HG02840 (cell line): ENCODE results near the gene ST6GALNAC6.
"Not testable (repeated sequence)": the region's sequence is repeated elsewhere in the genome, so short reads cannot be mapped to it uniquely, and the experiment has no call there.

ENCODE experiments used
- ATAC-seq: cut with Tn5 transposase; IDR thresholded peaks from one replicate; pipeline ENCODE4 v1.9.1; 2021; ENCODE audit warnings: mild to moderate bottlenecking, moderate library complexity, moderate number of reproducible peaks; ENCODE audit not compliant: unreplicated experiment, low FRiP score

ST6GALNAC6 gene

DNA sequence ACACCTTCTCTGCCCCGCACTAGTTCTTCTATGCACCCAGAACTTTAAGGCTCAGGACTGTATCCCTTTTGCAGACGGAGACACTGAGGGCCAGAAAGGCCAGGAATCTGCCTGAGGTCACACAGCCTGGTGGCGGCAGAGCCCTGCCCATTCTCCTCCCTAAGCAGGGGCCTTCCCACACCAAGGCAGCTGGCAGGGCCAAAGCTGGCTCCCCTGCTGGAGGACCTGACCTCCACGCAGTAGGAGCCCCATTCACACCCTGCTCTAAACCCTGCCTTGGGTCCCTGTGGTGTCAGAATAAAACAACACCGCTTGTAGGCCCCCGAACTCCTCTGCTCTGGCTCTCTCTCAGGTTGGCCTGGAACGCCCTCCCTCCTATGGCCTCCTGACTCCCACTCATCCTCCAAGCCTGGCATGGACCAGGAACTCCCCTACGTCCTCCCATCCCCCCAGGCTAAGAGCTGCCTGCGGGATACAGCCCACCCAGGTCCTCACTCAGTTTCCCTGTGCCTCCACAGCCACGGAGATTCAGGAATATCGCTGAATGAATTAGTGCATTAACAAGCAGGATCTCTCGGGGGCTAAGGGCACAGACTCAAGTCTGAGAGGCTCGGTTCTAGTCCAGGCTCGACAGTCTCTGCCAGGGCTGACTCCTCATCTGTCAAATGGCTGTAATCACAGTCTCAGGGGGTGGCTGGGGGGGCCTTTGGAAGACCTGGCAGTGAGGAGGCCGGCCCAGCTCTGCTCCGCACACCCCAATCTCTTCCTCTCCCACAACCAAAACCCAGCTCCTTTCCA is 2.8 kb downstream of the ST6GALNAC6 start:
- no peak for ATAC-seq

GRCh38 chr9:127895811-127896210 is 3.6 kb downstream of the ST6GALNAC6 start:
- ATAC-seq = no peak

- ATAC-seq = no peak
Measured at GRCh38 chr9:127893392-127893791, 6.0 kb downstream of the ST6GALNAC6 start.

DNA sequence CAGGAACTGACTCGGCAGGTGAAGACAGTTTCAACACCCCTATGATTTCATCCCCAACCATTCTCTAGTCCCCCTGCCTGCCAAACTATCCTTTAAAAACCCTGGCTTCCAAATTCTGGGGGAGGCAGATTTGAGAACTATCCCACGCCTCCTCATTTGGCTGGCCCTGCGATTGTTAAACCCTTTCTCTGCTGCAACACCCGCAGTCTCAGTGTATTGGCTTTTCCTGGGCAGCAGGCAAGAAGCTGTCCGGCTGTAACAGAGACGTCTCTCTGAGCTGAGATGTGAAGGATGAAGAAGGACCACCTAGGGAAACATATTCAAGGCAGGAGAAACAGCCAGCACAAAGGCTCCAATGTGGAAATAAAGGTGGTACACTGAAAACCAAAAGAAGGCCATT is 6.6 kb downstream of the ST6GALNAC6 start:
- ATAC-seq = no peak

GRCh38 chr9:127890053-127890452 is 9.3 kb downstream of the ST6GALNAC6 start:
- ATAC-seq = no peak

DNA sequence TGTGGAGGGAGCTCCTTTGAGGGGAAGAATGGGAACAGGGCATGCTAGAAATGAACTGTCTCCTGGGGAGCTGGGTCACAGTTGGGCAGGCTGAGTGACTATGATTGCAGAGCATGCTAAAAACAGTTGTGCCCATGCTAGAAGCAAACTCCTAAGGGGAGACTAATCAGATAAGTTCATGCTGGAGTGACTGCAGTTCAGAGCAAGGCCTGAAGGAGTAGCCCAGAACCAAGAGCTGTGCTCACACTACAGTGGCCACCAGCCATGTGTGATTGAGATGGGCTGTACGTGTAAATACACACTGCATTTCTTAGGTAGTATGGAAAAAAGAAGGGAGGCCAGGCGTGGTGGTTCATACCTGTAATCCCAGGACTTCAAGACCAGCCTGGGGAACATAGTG is 11.6 kb downstream of the ST6GALNAC6 start:
- ATAC-seq = no peak

GRCh38 chr9:127886401-127886972 is 12.9 kb downstream of the ST6GALNAC6 start:
- no peak for ATAC-seq

DNA sequence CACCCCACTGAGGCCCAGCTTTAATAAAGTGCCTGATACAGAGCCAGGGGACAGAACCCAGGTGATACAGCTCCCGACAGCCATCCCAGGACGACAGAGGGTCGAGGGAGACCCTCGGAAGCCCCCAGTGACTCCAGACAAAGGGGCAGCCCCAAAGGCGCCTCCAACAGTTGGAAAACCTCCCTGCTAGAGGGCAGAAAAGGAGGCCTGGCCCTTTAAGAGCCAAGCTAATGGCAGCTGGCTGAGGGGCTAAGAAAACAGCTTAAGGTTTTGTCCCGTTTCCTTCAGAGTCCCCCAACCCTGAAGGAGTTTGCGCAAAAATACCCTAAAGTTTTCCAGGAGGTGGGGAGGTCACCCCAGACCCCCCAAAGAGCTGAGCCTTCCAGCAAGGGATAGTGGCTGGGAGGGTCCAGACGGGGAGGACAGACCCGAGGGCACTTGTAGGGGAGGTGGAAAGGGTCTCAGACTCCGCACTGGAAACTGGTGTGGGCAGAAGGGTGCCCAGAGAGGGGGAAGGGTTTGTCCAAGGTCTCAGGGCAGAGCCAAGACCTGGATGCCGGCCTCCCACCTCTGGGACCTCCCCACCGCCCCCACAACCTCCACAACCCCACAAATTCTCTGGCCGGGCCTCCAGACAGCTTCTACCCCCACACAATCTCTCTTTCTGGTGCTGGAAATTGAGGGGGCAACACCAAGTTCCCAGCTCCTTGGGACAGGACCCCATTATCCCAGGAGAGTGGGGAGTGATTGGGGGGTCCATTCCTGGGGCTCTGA is 13.7 kb downstream of the ST6GALNAC6 start:
- no peak for ATAC-seq

DNA sequence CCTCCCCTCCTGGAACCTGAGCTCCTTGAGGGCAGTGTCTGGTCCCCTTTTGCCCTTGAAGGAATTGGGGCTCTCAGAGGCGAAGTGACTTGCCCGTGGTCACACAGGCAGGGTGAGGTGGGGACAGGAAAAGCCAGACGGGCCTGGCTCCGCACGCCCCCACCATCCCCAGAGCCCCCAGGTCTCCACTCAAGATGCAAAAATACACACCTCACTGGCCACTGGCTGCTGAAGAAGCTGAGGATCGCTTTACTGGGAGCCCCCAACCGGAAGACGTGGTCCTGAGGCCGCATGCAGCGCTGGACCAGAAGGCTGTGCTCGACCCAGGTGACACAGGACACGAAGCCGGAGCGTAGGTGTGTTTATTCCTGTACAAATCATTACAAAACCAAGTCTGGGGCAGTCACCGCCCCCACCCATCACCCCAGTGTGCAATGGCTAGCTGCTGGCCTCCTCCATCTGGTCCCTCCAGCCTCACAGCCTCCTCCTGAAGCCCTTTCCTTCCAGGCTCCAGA is 14.4 kb downstream of the ST6GALNAC6 start:
- no peak for ATAC-seq

GRCh38 chr9:127884427-127884911 is 14.9 kb downstream of the ST6GALNAC6 start:
- no peak for ATAC-seq

GRCh38 chr9:127883959-127884358 is 15.4 kb downstream of the ST6GALNAC6 start:
- ATAC-seq = no peak

DNA sequence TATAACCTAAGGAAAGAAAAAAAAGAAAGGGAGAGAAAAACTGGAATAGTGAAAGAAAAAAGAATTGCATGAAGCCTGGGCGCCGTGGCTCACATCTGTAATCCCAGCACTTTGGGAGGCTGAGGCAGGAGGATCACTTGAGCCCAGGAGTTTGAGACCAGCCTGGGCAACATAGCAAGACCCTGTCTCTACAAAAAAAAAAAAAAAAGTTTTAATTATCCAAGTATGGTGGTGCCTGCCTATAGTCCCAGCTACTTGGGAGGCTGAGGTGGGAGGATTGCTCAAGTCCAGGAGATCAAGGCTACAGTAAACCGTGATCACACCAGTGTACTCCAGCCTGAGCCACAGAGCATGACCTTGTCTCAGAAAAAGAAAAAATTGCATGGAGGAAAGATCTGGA is 17.7 kb downstream of the ST6GALNAC6 start:
- ATAC-seq = not testable (repeated sequence)

- ATAC-seq = no peak
Measured at GRCh38 chr9:127880143-127880542, 19.3 kb downstream of the ST6GALNAC6 start.

DNA sequence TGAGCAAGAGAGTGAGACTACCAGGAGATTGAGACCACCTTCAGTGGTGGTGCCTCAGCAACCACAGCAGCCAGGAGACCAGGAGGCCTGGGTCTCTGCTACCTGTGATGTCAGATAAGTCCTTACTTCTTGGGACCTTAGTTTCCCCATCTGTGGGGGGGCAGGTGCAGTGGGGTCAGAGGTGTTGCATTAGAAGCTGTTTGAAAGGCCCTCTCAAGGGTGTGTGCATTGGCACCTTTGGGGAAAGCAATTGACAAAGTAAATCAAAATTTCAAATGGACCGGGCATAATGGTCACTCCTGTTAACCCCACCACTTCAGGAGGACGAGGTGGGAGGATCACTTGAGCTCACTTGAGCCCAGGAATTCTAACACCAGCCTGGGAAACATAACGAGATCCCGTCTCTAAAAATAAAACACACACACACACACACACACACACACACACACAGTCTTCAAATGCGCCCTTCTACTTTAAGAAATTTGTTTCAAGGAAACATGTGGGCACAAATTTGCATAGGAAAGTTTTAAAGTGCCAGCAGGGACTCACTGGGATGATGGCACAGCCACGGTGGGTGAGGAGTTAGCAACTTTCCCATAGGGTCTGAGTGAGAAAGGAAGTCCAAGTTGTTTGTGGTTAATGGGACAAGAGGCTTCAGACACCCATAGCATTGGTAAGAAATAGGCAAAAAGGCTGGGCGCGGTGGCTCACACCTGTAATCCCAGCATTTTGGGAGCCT is 20.6 kb downstream of the ST6GALNAC6 start:
- ATAC-seq = no peak

GRCh38 chr9:127878001-127878651 is 21.3 kb downstream of the ST6GALNAC6 start:
- no peak for ATAC-seq

DNA sequence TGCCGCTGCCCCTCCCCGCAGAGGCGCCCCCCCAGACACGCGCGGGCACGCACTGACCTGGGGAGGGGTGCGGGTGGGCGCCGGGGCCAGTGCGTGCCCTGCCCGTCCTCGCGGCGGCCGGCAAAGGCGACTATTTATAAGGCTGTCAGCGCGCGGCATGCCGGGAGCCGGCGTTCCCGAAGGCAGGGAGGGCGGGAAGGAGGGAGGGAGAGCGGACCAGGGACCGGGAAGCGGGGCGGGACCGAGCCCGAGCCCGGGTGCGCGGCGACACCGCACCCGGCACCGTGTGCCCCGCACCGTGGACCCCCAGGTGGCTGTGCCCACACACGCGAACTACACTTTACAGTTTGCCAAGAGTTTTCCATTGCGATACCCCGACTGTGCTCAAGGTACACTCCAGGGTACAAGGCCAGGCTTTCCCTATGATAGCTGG is 21.8 kb downstream of the ST6GALNAC6 start, which contains the start of gene AK1:
AK1 (minus strand) TSS at position 110 of the 433 bp plus-strand sequence. CDS start 3,058 bp downstream, outside the sequence.
- no peak for ATAC-seq

DNA sequence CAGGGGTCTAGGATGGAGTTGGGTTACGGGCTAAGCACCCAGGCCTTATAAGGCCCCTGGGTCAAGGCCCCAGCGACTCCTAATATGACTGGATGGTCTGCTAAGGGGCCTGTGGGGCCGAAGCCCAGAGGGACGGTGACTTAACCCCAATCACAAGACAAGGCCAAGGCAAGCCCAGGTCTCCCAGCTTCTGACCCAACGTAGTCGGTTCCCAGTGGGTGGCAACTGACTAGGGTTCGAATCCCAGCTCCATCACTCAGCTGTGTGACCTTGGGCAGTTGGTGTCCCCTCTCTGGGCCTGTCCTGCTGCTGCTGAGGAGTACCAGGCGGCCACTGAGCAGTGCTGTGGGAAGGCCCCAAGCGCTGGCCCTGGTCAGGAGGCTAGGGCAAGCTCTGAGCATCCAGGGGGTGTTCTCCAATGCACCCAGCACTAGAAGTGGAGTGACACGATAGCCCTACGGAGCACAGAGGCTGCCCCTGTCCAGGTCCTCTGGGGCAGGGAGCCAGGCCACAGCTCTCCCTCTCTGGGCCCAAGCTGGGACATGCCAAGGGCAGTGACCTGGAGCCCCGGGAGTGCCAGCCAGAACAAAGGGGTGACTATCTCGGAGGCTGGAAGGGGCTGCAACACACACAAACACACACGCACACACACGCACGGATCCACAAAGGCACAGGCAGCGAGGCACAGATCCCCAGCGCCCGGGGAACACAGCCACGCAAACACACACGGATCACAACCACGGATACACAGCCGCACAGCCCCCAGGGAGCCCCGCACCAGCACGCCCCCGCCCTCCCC is 22.4 kb downstream of the ST6GALNAC6 start:
- no peak for ATAC-seq

DNA sequence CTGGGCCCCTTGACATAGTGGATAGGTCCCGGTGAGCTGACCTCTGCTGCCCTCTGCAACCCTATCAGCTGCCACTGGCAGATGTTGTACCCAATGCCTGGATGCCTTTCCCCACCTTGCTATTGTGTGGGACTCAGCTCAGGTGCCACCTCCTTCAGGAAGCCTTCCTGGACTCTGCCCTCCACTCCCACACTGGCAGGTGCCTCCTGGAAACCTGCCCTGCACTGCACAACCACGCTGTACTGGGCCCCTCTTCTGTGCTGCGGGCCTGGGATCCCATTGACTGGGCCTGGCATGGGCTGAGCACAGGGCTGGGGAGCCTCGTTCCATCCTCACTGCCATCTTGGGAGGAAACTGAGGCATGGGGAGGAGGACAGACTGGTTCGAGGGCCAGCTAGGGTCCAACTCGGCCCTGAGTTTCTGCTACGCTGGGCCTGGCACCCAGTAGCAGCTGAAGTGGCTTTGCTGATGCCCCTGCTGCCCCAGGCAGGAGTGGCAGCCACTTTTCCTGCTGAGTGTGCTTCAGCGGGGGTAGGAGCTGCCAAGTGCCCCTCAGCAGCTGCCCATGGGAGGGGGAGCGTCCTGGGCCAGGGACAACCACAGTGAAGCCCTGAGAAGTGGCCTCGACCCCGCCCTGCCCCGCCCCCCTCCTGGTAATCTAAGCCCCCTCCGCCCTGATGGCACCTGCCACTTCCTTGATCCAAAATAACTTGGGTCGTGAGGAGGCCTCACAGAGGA is 23.2 kb downstream of the ST6GALNAC6 start:
- no peak for ATAC-seq
